ENCODE data around the gene LGALS8.

DNA sequence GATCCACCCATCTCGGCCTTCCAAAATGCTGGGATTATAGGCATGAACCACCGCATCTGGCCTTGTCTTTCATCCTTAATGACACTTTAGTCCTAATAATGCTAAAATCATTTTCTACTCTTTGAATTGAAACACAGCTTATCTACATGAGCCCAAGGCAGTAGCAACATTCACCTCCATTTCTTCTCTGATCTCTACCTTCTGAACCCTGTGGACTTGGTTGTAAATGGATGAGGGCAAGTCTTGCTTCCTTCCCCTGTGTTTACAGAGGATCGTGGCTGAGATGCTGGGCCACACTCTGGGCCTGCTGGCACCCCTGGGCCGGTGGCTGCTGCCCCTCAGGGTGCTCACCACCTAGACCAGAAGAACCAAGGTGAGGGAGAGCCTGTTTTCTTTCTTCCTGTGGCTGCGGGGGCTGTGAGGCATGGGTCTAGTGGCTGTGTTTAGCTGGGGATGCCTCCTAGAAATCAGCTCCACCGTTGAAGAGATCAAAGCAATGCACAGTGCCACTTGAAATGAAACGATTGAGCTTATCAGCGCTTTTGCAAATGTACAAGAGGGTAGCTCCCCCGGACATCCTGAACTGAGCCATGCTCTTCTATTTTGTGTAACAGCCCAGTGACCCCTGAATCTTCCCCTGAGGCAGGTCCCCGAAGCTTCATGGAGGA is 32.2 kb upstream of the LGALS8 start:
- TF ChIP-seq, protein P1, sequence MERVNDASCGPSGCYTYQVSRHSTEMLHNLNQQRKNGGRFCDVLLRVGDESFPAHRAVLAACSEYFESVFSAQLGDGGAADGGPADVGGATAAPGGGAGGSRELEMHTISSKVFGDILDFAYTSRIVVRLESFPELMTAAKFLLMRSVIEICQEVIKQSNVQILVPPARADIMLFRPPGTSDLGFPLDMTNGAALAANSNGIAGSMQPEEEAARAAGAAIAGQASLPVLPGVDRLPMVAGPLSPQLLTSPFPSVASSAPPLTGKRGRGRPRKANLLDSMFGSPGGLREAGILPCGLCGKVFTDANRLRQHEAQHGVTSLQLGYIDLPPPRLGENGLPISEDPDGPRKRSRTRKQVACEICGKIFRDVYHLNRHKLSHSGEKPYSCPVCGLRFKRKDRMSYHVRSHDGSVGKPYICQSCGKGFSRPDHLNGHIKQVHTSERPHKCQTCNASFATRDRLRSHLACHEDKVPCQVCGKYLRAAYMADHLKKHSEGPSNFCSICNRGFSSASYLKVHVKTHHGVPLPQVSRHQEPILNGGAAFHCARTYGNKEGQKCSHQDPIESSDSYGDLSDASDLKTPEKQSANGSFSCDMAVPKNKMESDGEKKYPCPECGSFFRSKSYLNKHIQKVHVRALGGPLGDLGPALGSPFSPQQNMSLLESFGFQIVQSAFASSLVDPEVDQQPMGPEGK (CRISPR knock-in tag; IDR thresholded peaks at IDR 0.05; ENCODE audit: borderline replicate concordance): no peak
- no peak for TF ChIP-seq ARNTL (CRISPR knock-in tag; IDR thresholded peaks at IDR 0.05; ENCODE audit: borderline replicate concordance, low read depth)
